NCI-H2227 (cell line): ENCODE measurements around the gene EDIL3.
"Not testable (repeated sequence)": the region's sequence is repeated elsewhere in the genome, so short reads cannot be mapped to it uniquely, and the experiment has no call there.

Experiments
- DNase-seq: peaks from one replicate; lab custom pipeline; 2025; ENCODE audit not compliant: unreplicated experiment; lab: John Stamatoyannopoulos, UW

Gene EDIL3

DNA sequence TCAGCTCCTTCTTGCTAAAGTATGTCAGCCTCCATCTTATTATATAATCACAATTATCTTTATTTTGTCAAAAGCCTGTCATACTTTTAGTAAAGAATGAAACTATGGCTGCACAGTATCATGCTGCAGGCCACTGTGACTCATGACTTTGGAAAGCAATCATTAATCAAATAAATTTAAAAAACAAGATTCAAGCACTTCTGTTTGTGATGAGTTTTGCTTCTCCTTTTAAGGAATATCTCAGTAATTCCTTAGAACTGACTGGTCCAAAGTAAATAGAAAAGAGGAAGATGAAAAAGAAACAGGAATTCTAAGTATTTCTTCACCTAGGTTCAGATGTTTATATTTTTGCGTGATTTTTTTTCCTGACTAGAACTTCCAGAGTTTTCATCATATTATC lies 83.1 kb downstream of the EDIL3 start:
- DNase-seq, result no peak

DNA sequence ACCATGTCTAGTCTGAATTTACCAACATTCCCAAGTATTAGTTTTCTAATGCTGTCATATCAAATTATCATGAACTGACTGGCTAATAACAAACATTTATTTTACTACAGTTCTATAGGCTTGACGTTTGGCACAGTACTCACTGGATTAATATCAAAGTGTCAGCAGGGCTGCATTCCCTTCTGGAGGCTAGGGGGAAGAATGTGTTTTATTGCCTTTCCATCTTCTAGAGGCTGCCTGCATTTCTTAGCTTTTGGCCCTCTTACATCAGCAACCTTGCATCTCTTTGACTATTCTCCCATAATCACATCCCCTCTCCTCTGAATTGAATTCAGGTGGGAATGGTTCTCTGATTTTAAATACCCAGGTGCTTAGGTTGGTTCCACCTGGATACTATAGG lies 84.7 kb downstream of the EDIL3 start:
- DNase-seq, result no peak

DNA sequence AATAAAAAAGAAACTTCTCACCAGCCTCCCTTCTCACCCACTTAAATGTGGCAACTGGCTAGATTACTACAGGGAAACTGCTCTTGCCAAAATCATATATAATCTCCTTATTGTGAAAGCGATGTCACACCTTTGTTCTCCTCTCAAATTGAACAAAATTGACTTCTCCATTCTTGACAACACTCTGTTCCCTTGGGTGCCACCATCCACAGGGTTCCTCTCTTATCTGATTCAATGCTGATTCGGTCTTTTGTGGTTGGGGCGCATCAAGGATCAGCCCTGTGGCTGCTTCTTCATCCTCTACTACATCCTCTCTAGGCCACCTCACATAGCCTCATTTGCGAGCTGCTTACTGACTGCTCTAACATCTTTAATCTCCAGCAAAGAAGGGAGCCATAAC lies 86.1 kb downstream of the EDIL3 start:
- DNase-seq, result no peak

DNA sequence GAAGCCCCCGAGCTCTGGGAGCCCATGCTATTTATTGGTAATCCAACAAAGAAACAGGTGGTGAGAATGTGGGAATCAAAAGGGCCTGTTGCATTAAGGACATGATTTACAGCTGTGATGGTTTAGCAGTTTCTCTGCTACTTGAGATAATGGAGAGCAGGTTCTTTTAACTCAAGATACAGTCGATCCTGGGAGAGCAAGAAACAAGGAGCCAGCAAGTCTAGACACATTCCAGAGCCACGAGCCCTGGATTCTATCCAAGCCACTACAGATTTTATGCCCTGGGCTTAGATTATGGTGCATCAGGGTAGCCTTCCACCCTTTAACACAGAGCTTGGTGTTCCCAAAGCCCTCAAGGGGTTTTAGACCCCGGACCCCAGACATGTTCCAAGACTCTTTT lies 87.0 kb downstream of the EDIL3 start:
- not testable (repeated sequence) for DNase-seq

DNA sequence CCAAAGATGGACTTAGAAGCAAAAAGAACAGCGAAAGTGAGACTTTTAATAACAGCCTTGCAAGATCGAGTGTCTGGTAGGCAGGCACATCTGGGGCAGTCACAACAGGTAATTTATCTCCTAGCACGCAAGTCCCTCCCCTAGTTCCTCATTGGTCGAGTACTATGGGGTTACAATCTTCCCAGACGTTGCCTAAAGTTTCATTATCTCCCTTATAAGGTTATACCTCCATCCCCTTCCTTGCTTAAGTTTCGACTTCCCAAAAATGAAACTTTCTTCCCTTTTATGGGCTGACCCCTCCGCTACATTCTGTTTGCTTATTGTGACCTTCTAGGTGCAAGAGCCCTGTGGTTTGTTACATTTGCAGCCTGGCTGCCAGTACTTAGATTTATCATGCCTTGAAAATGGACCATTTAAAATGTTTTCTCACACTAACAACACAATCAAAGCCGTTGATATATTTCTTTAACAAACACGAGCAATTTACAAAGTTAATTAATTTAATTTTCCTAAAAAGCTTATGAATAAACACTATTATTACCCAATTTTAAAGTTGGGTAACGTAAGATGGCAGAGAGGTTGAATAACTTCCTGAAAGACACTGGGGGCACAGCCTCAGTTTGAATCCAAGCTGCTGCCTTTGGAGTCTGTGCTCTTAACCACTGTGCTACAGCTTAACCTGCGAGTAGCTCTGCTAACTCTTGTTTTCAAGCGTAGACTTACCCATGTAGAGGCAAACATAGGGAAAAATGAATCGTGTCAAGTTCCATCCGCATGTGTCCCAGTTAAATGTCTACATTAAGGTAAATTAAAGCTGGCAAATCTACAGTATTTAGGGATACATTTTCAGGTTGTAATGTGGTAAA lies 91.7 kb downstream of the EDIL3 start:
- DNase-seq, result no peak

DNA sequence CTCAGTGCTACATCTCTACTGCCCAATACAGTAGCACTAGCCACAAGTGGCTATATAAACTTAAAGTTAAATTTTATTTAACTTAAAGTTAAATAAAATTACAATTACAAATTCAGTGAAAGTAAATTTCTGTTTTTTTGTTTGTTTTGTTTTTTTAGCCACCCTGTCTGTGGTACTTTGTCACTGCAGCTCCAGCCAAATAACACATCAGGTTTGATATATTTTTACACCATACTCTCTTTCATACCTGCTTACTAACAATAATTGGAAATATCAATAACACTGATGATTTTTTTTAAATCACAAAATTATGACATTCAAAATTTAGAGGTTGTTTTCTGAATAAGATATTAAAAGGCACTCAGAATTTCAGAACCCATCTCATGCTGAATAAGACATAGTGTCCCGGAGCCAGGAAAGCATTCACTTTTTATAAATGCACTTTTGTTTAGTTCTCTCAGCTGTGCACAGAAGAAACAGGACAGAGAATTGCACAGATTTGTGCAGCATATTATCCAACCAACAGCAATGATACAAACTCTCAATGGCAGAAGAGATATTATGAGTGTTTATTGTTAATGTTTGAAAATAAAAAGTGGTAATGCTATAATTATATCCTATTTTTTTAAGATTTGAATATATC lies 92.6 kb downstream of the EDIL3 start:
- no peak for DNase-seq

DNA sequence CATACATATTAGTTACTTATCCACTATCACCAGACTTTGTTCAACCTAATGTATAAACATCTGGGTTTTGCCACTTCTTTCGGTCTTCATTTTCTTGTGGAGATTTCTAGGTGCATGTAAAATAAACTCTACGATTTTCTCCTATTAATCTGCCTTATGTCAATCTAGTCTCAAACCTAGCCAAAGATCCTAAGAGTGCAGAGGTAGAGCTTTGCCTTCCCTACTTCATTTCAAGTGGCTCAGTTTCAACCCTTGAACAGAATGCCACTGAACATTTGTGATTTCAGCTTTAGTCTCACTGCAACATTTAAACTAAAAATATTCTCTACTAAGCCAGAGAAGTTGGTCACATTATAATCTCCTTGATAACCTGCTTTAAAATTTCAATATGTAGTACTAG lies 94.0 kb downstream of the EDIL3 start:
- DNase-seq, result no peak

DNA sequence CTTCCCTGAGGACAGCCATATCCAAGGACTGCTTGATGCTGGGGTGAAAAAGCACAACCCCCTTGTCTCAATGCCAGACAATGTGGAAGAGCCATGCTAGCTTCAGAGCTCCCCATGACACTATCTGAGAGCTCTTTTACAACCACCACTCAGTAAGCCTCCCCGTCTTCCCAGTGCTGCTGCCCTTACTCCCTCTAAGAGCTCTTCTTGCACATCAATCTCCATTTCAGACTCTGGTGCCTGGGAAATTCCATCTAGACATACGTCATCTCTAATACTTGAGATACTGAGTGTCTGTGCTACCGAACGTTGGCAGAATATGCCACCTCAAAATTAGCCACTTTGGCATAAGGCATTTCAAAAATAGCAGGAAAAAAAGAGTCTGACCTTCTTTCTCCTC lies 94.5 kb downstream of the EDIL3 start:
- DNase-seq, result peak; percentile 1

DNA sequence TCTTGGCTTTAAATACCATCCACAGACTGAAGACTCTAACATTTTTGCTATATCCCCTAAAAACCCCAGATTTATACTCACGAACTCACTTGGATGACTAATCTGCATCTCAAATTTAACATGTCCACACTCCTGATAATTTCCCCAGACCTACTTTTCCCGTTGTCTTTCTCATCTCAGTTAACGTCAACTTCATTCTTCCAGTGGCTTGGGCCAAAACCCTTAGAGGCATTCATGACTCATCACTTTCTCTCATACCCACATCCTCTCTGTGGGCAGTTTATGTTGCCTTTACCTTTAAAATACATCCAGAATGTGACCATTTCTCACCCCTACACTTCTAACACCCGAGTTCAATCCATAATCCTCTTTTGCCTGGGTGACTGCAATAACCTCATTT lies 96.7 kb downstream of the EDIL3 start:
- no peak for DNase-seq

DNA sequence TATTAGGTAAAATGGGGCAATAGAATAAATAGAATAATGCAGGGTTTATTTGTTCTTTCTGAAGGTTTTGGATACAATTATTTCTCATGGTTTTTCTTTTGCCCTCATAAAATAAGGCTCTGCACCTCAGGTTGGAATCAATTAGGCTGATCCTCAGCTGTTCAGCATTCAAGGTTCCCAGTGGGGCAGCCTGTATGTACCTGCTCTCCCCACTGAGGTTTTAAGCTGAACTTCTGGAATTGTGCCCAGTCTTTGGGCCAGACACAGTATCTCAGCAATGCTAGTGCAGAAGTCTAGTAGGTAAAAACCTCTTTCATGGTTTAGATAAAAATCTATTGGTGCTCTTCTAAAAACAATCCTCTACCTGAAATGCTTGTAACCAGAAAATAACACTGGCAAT lies 98.0 kb downstream of the EDIL3 start:
- no peak for DNase-seq

DNA sequence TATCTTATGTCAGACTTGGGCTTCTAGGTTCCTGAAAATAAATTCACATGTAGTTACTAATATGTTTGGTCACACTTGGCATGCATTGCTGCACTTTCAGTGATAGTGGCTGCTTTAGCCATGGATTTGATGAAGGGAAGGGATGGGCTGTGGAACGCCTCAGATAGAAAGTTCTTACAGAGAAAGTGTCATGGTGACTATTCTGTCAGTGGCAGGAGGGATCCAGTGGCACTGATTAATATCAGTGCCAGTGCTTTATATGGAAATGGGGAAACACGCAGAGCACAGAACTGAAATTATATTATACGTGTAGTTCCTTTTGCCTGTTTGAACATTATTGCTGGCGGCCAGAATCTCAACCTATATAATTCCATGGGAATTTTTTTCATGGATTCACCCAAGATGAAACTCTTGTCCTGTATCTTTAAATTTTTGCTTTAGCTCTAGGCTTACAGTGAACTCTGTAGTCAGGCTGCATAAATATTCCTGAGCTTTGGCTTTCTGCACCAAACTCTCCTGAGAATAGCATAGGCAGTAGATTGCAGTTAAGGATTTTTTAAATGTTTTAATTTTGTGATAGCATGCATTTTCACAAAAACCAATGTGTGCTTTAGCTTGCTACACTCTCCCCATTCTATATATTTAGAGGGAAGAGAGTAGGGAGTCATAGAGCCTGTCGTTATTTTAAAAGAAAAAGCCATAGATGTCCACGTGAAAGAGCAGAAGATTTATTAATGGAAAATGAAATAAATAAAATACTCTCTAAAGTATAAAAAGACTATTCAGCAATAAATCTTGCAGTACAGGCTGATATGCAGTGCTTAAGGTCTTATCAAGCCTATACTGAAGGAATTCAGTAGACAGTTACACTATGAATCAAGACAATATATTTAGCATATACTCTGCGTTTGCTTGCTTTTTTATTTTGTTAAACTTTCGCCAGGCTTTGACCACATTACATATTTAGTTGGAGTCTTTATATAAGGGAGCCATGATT lies 98.7 kb downstream of the EDIL3 start:
- no peak for DNase-seq

DNA sequence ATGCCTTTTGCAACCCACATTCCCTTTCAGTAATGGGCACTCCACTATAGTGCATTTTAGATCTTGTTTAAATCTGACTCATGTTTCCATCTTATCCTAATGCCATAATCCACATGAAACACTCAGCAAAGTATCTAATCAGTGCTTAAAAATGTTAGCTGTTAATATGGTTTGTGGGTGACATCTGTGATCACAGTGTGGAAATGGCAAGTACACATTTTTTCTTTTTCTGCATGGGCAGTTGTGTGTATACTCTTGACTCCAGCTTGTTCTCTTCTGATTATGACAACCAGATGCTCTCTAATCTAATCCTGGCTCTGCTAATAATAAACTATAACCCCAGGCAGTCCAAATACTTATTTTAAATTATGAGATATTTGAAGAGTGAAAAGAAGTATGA lies 103.3 kb downstream of the EDIL3 start:
- DNase-seq, result no peak

DNA sequence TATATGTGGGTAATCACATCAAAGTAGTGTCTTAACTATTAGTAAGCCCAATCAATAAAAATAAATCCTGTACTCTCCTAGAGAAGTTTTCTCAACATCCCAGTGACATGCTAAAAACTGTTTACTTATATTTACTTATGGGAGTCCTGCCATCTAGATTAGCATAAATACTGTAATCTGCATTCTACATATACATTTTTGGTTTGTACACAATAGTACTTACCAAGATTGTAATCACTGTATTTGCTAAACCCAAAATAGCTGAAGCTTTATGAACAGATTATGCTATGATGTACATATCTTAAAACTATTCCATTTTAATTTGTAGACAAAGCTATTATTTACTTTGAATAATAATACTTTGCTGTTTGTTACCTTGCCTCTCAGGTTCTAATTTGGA lies 105.4 kb downstream of the EDIL3 start:
- no peak for DNase-seq

DNA sequence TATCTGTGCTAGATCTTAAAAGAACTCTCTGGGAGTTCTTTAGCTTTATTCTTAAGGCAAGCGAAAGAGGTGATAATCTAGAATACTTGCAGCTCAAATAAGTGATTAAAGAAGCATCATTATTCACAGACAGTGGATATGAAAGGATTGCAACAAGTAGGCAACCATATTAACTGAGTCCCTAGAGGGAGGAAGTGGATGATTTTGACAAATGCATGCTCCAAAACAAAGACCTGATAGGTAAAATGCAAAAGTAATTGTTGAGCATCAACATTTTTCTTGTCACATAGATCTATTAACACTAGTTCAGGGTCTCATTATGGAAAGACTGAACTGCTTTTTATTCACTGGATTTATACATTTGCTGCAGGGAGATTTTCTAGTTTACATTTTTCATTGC lies 109.1 kb downstream of the EDIL3 start:
- DNase-seq, result no peak

DNA sequence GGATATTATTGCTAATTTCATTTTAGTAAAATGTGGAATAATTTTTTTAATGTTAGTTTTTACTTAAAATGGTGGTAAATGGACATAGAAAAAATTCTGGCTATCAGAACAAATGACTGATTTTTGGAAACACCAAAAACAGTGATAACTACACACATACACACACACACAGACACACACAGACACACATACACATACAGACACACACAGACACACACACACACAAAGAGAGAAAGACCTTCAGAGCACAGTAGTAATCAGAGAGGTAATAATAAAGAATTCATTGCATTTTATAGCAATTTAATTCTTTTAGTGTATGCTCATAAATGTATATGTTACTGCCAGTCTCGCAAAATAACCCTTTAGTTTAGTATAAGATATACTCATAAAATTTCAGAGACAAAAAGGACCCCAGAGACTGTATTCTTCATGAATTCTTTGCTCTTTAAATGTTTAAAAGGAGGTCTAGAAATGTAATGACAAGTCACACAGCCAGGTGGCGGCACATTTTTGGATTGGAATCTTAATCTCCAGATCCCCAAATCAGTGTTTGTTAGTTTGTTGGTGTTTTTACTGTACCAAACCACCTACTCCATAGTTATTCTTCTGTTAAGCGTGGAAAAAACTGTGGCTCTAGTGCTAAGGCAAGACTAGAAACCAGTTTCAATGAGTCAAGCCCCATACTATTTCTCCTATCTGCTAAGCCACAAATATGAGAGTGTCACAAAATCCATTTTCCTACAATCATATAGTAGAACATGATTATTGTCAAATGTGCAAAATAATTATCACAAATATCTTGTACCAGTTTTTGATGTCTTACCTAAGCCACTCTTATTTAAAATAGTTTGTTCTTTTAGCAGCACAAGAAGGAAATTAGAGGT lies 109.9 kb downstream of the EDIL3 start:
- DNase-seq, result peak; percentile 23

DNA sequence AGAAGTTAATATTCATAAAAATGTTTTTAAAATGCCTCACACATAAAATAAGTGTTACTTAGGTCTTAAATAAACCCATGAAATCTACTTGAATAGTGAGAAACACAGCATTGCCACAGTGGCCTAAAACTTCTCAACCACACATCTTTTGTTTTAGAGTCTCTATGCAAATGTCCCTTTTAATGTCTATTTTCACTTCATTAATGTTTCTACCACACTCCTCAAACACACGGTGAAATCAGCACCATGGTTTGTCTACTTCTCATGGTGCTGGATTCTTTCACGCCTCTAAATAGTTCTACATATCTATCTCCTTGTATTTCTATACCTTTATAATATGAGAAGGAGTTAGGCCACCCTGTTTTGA lies 111.2 kb downstream of the EDIL3 start:
- no peak for DNase-seq

DNA sequence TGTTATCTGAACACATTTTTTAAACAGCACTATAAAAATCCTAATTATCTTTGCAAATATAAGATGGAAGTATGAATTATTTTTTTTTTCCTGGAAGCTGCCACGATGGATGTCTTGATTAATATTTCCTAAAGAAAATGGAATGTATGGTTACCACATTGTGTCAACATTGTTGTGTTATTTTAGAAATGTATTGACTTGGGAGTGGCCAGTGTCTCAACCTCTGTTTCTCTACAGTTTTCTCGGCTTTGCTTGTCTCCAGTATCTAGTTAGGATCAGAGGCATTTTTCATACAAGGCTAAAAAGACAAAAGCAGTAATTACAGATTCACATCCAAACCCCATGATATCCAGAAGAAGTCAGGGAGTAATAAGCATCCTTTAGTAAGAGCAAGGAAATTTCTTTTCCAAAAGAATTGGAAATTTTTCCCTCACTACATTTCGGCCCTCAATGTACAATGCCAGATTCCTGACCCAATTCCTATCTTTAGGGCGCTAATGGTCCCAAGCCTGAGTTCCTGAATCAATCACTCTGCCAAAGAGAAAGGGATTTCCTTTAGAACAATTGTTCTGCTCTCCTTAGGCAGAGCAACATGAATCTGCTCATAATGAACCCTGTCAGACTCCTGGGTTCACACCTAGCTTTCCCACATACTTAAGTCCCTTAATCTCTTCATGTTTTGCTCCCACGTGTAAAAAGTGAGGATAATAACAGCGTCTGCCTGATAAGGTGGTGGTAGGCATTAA lies 111.7 kb downstream of the EDIL3 start:
- no peak for DNase-seq

DNA sequence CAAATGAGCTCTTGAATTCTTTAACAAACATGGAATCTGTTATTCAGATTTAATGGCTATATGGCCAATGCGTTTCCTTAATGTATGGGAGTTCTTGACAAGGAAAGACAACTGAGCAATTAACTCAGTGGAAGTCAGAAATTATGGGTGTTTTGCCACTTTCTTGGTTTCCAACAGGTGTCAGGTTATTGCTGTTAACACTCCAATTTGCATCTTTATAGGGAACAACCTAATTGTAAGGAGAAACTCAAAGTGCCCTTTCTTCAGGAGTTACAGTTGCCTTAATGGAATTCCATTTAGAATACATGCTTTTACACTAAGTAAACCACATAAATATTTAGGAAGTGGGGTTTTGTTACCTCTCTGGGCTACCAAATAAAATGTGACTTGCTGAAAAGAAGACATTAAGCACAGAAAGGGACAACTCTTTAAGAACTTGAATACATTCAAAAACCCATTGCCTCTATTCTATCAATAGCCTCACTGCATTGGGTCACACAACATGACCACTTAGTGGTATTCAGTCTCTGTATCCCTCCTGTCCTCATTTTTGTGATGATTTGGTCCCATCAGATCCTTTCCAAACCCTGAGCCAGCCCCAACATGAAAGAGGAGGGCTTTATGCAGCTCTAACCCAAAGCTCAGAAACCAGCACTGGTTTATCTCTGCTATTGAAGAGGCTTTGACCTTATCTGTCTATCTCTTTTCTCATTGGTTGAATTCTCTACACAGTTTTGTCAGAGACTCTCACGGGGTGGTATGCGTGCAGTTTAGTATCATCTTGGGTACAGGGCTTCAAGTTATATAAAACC lies 118.7 kb downstream of the EDIL3 start:
- no peak for DNase-seq

DNA sequence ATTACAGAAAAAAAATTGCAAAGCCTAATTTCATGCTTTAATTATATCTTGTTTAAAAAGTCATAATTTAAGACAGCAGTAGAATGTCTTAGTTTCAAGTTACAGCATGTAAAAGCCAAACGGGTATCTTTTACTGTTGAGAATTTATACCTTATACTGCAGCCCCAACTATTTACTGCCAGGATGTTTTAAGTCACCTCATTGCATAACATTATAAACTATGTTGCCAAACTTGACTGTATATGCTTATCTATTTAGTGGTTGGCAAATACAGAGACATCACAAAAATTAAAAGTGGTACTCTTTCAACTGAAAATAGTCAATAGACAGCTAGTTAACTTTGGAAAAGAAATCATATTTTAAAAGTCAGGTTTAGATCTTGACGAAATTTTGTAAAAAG lies 119.5 kb downstream of the EDIL3 start:
- DNase-seq, result no peak
